K562 (cell line): ENCODE results near the gene CLEC4F. TPM values are rescaled to one million over a fixed set of nuclear protein-coding genes. Genes with fewer than 3 reads are reported as not detected.
A peak's percentile ranks its signal among the peaks of the same experiment; 100 is the strongest.

Source experiments
- ATF3 ChIP-seq, 2 experiments: fragments of 450-650 bp in 1 of 2; sonication (generic) in 1 of 2; formaldehyde crosslinking in 1 of 2; IDR thresholded peaks in 1 of 2; conservative IDR thresholded peaks in 1 of 2; 2 replicates each; pipeline versions ENCODE4 v1.6.1 to v1.8.1; 2016 to 2023; ENCODE audit warnings: mild to moderate bottlenecking in 2 of 2, moderate library complexity in 2 of 2, inconsistent platforms in 1 of 2, missing genetic modification reagents in 1 of 2
- CREM ChIP-seq: IDR thresholded peaks from 2 replicates; pipeline ENCODE4 v1.6.1; 2014; ENCODE audit warnings: antibody characterized with exemption, low read depth
- EP300 ChIP-seq: IDR thresholded peaks from 2 replicates; pipeline ENCODE4 v1.6.1; 2012; ENCODE audit warnings: low read length, improper control_type of control experiment
- HNRNPH1 ChIP-seq: fragments of 200-400 bp; formaldehyde crosslinking; optimal IDR thresholded peaks from 2 replicates; pipeline ENCODE3; 2017; ENCODE audit warnings: low read depth, mild to moderate bottlenecking, low read length, moderate library complexity
- NR3C1 ChIP-seq: sonication (generic); formaldehyde crosslinking; IDR thresholded peaks from 2 replicates; pipeline ENCODE4 v1.8.1; 2022; ENCODE audit warnings: missing genetic modification reagents
- TAF15 ChIP-seq: fragments of 200-400 bp; formaldehyde crosslinking; IDR thresholded peaks from 2 replicates; pipeline ENCODE4 v1.6.1; 2017; ENCODE audit warnings: mild to moderate bottlenecking, low read depth, low read length, moderate library complexity
- polyA plus RNA-seq, 8 experiments: library from polyadenylated mRNA; depleted of rRNA in 4 of 8; stranded (reverse) in 5 of 8; unstranded in 3 of 8; fragments of >200 nt; fragmentation: Nextera tagmentation in 2 of 8; fragmentation: Illumina TruSeq in 1 of 8; extraction: Ambion mirVana in 2 of 8; extraction: Trizol in 1 of 8; gene quantifications; 2 replicates each; pipeline versions ENCODE4 v1.2.1 to v1.2.3, GENCODE V29; 2011 to 2014; ENCODE audit warnings: inconsistent platforms in 1 of 8, missing spikeins in 1 of 8
- total RNA-seq, 7 experiments: library from RNA; depleted of rRNA in 6 of 7; stranded (reverse); fragments of >200 nt in 6 of 7; fragmentation: Illumina TruSeq in 2 of 7; extraction: Trizol in 2 of 7; gene quantifications; 2 replicates each; pipeline versions ENCODE4 v1.2.1 to v1.2.3, GENCODE V29; 2011 to 2021; ENCODE audit warnings: low replicate concordance in 1 of 7
- TF ChIP-seq, protein P1 (sequence below): fragments of 450-650 bp; IDR thresholded peaks from 2 replicates; pipeline ENCODE4 v1.6.1; 2016; ENCODE audit warnings: mild to moderate bottlenecking, moderate library complexity
- TF ChIP-seq, protein P2 (sequence below): sonication (generic); formaldehyde crosslinking; IDR thresholded peaks from 2 replicates; pipeline ENCODE4 v1.5.0; 2020; ENCODE audit warnings: missing genetic modification reagents
- TF ChIP-seq, protein P3 (sequence below): fragments of 250-450 bp; sonication (Bioruptor Pico); IDR thresholded peaks from 2 replicates; pipeline ENCODE4 v1.5.0; 2021; ENCODE audit warnings: mild to moderate bottlenecking, borderline replicate concordance

CLEC4F gene
- total and polyA plus RNA-seq, 9 of the 15 experiments (the other 6 are each of a cell fraction or from before 2014, with no cell fraction given), result not detected

DNA sequence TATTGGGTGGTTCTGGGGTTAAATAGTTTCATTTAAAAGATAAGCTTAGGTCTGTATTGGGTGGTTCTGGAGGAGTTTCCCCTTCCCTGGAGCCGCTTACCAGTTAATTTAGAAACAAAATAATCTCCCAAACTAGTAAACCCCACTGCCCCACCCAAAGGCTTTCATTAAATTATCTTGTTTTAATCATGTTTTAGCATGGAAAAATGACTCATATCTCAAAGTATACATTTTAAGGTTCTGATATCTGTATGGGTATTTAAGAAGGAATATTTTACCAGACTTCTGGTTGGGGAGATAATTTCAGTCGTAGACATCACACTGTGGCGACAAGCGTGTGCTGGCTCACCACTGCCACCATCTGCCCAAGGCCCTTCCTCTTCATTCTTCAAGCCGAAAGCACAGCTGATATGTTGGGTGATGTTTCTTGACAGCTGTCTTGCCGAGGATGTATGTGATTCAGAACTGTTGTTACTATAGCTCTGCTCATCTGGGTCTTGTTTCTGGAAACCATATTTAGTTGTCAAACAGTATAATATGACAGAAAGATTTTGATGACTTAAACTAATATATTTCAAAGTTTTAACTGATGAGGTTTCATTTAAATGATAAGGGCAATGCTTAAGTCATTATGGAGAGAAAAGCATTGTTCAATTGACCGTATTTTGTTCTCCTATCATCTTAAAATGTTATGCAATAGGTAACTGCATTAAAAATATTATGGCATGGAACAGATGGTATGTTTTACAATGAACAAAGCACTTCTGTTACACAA is 35.1 kb downstream of the CLEC4F start (continued):
- TF ChIP-seq, protein P1, sequence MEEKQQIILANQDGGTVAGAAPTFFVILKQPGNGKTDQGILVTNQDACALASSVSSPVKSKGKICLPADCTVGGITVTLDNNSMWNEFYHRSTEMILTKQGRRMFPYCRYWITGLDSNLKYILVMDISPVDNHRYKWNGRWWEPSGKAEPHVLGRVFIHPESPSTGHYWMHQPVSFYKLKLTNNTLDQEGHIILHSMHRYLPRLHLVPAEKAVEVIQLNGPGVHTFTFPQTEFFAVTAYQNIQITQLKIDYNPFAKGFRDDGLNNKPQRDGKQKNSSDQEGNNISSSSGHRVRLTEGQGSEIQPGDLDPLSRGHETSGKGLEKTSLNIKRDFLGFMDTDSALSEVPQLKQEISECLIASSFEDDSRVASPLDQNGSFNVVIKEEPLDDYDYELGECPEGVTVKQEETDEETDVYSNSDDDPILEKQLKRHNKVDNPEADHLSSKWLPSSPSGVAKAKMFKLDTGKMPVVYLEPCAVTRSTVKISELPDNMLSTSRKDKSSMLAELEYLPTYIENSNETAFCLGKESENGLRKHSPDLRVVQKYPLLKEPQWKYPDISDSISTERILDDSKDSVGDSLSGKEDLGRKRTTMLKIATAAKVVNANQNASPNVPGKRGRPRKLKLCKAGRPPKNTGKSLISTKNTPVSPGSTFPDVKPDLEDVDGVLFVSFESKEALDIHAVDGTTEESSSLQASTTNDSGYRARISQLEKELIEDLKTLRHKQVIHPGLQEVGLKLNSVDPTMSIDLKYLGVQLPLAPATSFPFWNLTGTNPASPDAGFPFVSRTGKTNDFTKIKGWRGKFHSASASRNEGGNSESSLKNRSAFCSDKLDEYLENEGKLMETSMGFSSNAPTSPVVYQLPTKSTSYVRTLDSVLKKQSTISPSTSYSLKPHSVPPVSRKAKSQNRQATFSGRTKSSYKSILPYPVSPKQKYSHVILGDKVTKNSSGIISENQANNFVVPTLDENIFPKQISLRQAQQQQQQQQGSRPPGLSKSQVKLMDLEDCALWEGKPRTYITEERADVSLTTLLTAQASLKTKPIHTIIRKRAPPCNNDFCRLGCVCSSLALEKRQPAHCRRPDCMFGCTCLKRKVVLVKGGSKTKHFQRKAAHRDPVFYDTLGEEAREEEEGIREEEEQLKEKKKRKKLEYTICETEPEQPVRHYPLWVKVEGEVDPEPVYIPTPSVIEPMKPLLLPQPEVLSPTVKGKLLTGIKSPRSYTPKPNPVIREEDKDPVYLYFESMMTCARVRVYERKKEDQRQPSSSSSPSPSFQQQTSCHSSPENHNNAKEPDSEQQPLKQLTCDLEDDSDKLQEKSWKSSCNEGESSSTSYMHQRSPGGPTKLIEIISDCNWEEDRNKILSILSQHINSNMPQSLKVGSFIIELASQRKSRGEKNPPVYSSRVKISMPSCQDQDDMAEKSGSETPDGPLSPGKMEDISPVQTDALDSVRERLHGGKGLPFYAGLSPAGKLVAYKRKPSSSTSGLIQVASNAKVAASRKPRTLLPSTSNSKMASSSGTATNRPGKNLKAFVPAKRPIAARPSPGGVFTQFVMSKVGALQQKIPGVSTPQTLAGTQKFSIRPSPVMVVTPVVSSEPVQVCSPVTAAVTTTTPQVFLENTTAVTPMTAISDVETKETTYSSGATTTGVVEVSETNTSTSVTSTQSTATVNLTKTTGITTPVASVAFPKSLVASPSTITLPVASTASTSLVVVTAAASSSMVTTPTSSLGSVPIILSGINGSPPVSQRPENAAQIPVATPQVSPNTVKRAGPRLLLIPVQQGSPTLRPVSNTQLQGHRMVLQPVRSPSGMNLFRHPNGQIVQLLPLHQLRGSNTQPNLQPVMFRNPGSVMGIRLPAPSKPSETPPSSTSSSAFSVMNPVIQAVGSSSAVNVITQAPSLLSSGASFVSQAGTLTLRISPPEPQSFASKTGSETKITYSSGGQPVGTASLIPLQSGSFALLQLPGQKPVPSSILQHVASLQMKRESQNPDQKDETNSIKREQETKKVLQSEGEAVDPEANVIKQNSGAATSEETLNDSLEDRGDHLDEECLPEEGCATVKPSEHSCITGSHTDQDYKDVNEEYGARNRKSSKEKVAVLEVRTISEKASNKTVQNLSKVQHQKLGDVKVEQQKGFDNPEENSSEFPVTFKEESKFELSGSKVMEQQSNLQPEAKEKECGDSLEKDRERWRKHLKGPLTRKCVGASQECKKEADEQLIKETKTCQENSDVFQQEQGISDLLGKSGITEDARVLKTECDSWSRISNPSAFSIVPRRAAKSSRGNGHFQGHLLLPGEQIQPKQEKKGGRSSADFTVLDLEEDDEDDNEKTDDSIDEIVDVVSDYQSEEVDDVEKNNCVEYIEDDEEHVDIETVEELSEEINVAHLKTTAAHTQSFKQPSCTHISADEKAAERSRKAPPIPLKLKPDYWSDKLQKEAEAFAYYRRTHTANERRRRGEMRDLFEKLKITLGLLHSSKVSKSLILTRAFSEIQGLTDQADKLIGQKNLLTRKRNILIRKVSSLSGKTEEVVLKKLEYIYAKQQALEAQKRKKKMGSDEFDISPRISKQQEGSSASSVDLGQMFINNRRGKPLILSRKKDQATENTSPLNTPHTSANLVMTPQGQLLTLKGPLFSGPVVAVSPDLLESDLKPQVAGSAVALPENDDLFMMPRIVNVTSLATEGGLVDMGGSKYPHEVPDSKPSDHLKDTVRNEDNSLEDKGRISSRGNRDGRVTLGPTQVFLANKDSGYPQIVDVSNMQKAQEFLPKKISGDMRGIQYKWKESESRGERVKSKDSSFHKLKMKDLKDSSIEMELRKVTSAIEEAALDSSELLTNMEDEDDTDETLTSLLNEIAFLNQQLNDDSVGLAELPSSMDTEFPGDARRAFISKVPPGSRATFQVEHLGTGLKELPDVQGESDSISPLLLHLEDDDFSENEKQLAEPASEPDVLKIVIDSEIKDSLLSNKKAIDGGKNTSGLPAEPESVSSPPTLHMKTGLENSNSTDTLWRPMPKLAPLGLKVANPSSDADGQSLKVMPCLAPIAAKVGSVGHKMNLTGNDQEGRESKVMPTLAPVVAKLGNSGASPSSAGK, result peak; percentile 38; the same call in 1 of the 2 replicates
- TF ChIP-seq, protein P2, sequence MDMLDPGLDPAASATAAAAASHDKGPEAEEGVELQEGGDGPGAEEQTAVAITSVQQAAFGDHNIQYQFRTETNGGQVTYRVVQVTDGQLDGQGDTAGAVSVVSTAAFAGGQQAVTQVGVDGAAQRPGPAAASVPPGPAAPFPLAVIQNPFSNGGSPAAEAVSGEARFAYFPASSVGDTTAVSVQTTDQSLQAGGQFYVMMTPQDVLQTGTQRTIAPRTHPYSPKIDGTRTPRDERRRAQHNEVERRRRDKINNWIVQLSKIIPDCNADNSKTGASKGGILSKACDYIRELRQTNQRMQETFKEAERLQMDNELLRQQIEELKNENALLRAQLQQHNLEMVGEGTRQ (CRISPR knock-in tag), result no peak
- TF ChIP-seq EP300 (peak; percentile 63), HNRNPH1 (no peak), NR3C1 (CRISPR knock-in tag) (no peak), ATF3 (IDR thresholded peaks at IDR 0.05) (peak; percentile 55), ATF3 (CRISPR knock-in tag; conservative IDR thresholded peaks at IDR 0.05) (no peak), TAF15 (no peak), CREM (peak; percentile 79)
- TF ChIP-seq, protein P3, sequence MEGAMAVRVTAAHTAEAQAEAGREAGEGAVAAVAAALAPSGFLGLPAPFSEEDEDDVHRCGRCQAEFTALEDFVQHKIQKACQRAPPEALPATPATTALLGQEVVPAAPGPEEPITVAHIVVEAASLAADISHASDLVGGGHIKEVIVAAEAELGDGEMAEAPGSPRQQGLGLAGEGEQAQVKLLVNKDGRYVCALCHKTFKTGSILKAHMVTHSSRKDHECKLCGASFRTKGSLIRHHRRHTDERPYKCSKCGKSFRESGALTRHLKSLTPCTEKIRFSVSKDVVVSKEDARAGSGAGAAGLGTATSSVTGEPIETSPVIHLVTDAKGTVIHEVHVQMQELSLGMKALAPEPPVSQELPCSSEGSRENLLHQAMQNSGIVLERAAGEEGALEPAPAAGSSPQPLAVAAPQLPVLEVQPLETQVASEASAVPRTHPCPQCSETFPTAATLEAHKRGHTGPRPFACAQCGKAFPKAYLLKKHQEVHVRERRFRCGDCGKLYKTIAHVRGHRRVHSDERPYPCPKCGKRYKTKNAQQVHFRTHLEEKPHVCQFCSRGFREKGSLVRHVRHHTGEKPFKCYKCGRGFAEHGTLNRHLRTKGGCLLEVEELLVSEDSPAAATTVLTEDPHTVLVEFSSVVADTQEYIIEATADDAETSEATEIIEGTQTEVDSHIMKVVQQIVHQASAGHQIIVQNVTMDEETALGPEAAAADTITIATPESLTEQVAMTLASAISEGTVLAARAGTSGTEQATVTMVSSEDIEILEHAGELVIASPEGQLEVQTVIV (CRISPR knock-in tag), result no peak
